Astrocyte of the cerebellum (primary cell): Measurements from ENCODE around the gene PRPF19.

ENCODE experiments used
- DNase-seq: peaks from one replicate; pipeline ENCODE4 v3.0.0-alpha.2; 2011; ENCODE audit warnings: low read depth
- H3K4me3 ChIP-seq: 2 replicates; pipeline ENCODE4 v1.5.1; 2011; ENCODE audit warnings: mild to moderate bottlenecking, low read depth, low read length, moderate library complexity
- CTCF ChIP-seq: IDR thresholded peaks from 2 replicates; pipeline ENCODE4 v1.5.1; 2012; ENCODE audit warnings: low read length, low read depth, moderate library complexity, mild to moderate bottlenecking; ENCODE audit errors: missing control alignments
- in situ Hi-C: cut with HindIII; loops from 2 replicates; pipeline ENCODE4 v1.10.0; 2017; ENCODE audit warnings: low sequenced_read_pairs

PRPF19 gene

GRCh38 chr11:60906132-60906972, at the start of gene PRPF19:
TSS of gene PRPF19 (minus strand) at chr11:60906585. CDS start at chr11:60906382, 203 bp downstream.
- no peak for TF ChIP-seq CTCF
- in situ Hi-C loops: no loop called here
- H3K4me3 ChIP-seq: peak within 1 kb of the TSS; percentile 77
- DNase-seq: peak; percentile 88

- TF ChIP-seq CTCF: no peak
- in situ Hi-C loops: no loop called here
- no peak for DNase-seq
- no peak overlapping the region for H3K4me3 ChIP-seq
These were observed 49.2 kb upstream of the PRPF19 start for GRCh38 chr11:60955571-60955970.

GRCh38 chr11:60954421-60954820, 48.0 kb upstream of the PRPF19 start:
- no peak for TF ChIP-seq CTCF
- in situ Hi-C loops: no loop called here
- no peak for DNase-seq
- no peak overlapping the region for H3K4me3 ChIP-seq

GRCh38 chr11:60953781-60954180, 47.4 kb upstream of the PRPF19 start:
- DNase-seq: no peak
- H3K4me3 ChIP-seq: no peak overlapping the region
- no peak for TF ChIP-seq CTCF
- in situ Hi-C loops: no loop called here

GRCh38 chr11:60952742-60953170, 46.4 kb upstream of the PRPF19 start:
- H3K4me3 ChIP-seq: no peak overlapping the region
- no peak for TF ChIP-seq CTCF
- DNase-seq: no peak
- in situ Hi-C loops: no loop called here

- no peak for TF ChIP-seq CTCF
- DNase-seq: no peak
- H3K4me3 ChIP-seq: peak within 1 kb of the TSS; percentile 20
- in situ Hi-C loops: no loop called here
These were observed 45.7 kb upstream of the PRPF19 start, which contains the start of gene SLC15A3 for GRCh38 chr11:60951904-60952741. TSS of gene SLC15A3 (minus strand) at chr11:60952176. CDS start at chr11:60951551, 625 bp downstream.
